GM12891 (cell line): ENCODE measurements around the gene TTL.

Source experiments
- PAX5 ChIP-seq: IDR thresholded peaks from 2 replicates; pipeline ENCODE4 v1.6.1; 2011; ENCODE audit warnings: low read length, moderate library complexity, mild to moderate bottlenecking; ENCODE audit not compliant: insufficient read depth, severe bottlenecking
- POLR2A ChIP-seq: IDR thresholded peaks from 2 replicates; pipeline ENCODE4 v1.6.1; 2011; ENCODE audit warnings: low read depth, low read length, control low read depth
- POLR2AphosphoS5 ChIP-seq: IDR thresholded peaks from 2 replicates; pipeline ENCODE4 v1.6.1; 2011; ENCODE audit warnings: low read depth, low read length, control low read depth
- SPI1 ChIP-seq: IDR thresholded peaks from 2 replicates; pipeline ENCODE4 v1.6.1; 2011; ENCODE audit warnings: low read depth, low read length, control low read depth
- TAF1 ChIP-seq: IDR thresholded peaks from 2 replicates; pipeline ENCODE4 v1.6.1; 2011; ENCODE audit warnings: low read depth, low read length, control low read depth

DNA sequence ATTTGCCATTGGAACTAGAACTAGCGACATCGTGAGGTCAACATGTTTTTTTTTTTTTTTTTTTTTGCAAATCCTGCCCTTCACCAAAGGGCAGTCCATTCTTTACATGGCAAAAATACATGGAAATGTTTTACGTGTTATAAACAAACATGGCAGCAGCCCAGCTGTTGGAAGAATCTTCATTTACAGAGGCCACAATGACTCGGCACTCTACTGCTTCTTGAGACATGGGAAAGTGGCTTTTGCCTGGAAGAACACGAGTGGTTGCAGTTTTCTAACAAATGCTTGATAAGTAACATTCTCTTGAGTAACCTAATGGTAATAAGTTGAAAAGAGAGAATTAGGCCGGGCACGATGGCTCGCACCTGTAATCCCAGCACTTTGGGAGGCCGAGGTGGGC lies 37.5 kb downstream of the TTL start:
- no peak for TF ChIP-seq TAF1
- no peak for TF ChIP-seq POLR2A
- TF ChIP-seq SPI1 = no peak
- no peak for TF ChIP-seq POLR2AphosphoS5
- TF ChIP-seq PAX5 = no peak
